Stimulated activated CD4-positive, alpha-beta T cell treated with anti-CD3 and anti-CD28 coated beads, Interleukin-4, amount 100 ng/mL, for 48 hours (primary cell): ENCODE results near the gene DPP8.
"Not testable (repeated sequence)": the region's sequence is repeated elsewhere in the genome, so short reads cannot be mapped to it uniquely, and the experiment has no call there.

ENCODE experiments used
- DNase-seq, 2 donors: peaks; one replicate each; pipeline ENCODE4 v3.0.0-alpha.2; 2020; ENCODE audit warnings: low read depth in 2 of 2

DPP8 gene

GRCh38 chr15:65525622-65526021 lies 8.1 kb upstream of the DPP8 start:
- DNase-seq, result no peak

GRCh38 chr15:65524226-65524625 lies 6.7 kb upstream of the DPP8 start:
- DNase-seq, result no peak

GRCh38 chr15:65521350-65521749 lies 3.9 kb upstream of the DPP8 start:
- DNase-seq, result no peak

- no peak for DNase-seq
These were observed 1.3 kb upstream of the DPP8 start for GRCh38 chr15:65518633-65519285.

- no peak for DNase-seq
These were observed 348 bp upstream of the DPP8 start for GRCh38 chr15:65517866-65518207.

GRCh38 chr15:65512807-65513416 lies 4.6 kb downstream of the DPP8 start:
- DNase-seq, result no peak

GRCh38 chr15:65512189-65512588 lies 5.3 kb downstream of the DPP8 start:
- DNase-seq, result no peak

- no peak for DNase-seq
These were observed 8.2 kb downstream of the DPP8 start for GRCh38 chr15:65509321-65509720.

GRCh38 chr15:65494076-65494475 lies 23.4 kb downstream of the DPP8 start:
- no peak for DNase-seq

- no peak for DNase-seq
These were observed 32.6 kb downstream of the DPP8 start for GRCh38 chr15:65484876-65485275.

GRCh38 chr15:65476903-65477302 lies 40.6 kb downstream of the DPP8 start:
- DNase-seq, result no peak

GRCh38 chr15:65470866-65471265 lies 46.6 kb downstream of the DPP8 start:
- no peak for DNase-seq

GRCh38 chr15:65468229-65468909 lies 49.1 kb downstream of the DPP8 start:
- DNase-seq, result no peak

GRCh38 chr15:65466901-65467300 lies 50.6 kb downstream of the DPP8 start:
- no peak for DNase-seq

GRCh38 chr15:65463096-65463495 lies 54.4 kb downstream of the DPP8 start:
- not testable (repeated sequence) for DNase-seq

- DNase-seq, result peak; percentile 10 to 28
These were observed 56.6 kb downstream of the DPP8 start for GRCh38 chr15:65460741-65461347.

GRCh38 chr15:65455256-65455655 lies 62.2 kb downstream of the DPP8 start:
- not testable (repeated sequence) for DNase-seq

- DNase-seq, result no peak
These were observed 65.5 kb downstream of the DPP8 start for GRCh38 chr15:65451989-65452388.

GRCh38 chr15:65450556-65450955 lies 66.9 kb downstream of the DPP8 start:
- no peak for DNase-seq

- no peak for DNase-seq
These were observed 70.3 kb downstream of the DPP8 start for GRCh38 chr15:65447145-65447544.

GRCh38 chr15:65434201-65434600 lies 83.3 kb downstream of the DPP8 start:
- DNase-seq, result no peak

GRCh38 chr15:65431731-65432130 lies 85.8 kb downstream of the DPP8 start:
- DNase-seq, result no peak
